Mesenteric fat pad (tissue), 1 donor: Measurements from ENCODE around the gene SMAD3. TPM values are rescaled to one million over a fixed set of nuclear protein-coding genes. Genes with fewer than 3 reads are reported as not detected.

Experiments
- DNase-seq: peaks from one replicate; pipeline ENCODE4 v3.0.0-alpha.2; 2020; ENCODE audit warnings: low spot score
- total RNA-seq: library from RNA; stranded (reverse); fragmentation: NEBNext Ultra II Directional; extraction: Animal tissue kit (Norgen Biotek cat#: 25700); gene quantifications from one replicate; pipeline ENCODE4 v1.2.1, GENCODE V29; 2021
- donor health status: DM: yes; HTN: yes; CAD: no.

SMAD3 gene
- total RNA-seq, 1 donor from 2014 or later: 71.9 TPM

DNA sequence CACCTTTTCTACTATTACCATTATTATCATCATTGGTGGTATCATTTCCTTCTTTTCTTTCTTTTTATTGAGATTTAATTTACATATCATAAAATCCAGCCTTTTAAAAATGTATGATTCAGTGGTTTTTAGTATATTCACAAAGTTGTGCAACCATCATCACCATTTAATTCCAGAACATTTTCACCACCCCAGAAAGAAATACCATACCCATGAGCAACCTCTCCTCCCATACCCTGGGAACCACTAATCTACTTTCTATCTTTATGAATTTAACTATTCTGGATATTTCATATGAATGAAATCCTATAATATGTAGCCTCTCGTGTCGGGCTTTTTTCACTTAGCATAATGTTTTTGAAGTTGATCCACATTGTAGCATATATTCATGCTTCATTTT lies 159.9 kb downstream of the SMAD3 start:
- no peak for DNase-seq

DNA sequence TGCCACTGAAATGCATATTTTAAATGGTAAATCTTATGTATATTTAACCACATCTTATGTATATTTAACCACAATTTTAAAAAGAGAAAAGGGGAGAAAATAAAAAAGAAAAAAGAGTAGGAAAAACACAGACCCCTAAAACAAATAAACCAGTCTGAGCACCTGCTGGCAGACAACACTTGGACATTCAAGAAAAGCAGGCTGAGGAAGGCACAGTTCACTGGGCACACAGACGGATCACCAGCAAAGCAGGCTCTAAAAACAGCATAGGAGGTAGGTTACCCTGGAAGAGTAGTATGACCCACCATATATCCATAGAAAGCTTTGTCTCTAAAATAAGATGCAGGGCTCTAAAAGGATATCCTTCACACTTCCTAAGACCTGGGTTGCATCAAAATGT lies 162.0 kb downstream of the SMAD3 start:
- DNase-seq: no peak

- DNase-seq: no peak
These were observed 162.4 kb downstream of the SMAD3 start for GRCh38 chr15:67227846-67228245.

- no peak for DNase-seq
These were observed 162.9 kb downstream of the SMAD3 start for GRCh38 chr15:67228286-67228685.

DNA sequence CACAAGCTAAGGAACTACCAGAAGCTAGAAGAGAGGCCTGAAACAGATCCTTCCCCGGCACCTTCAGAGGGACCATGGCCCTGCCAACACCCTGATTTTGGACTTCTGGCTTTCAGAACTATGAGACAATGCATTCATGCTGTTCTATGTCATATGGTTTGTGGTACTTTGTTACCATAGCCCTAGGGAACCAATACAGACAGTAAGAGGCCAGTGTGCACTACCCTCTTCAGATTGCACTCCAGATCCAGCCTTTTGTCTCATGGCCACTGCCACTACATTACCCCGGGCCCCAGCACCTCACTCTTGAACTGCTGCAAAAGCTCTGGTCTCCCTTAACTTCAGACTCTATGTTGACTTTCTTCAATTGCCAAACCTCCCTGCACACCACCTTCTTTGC lies 165.1 kb downstream of the SMAD3 start:
- DNase-seq: no peak

GRCh38 chr15:67232591-67232990 lies 167.2 kb downstream of the SMAD3 start:
- DNase-seq: no peak

GRCh38 chr15:67240235-67241131 lies 175.1 kb downstream of the SMAD3 start:
- no peak for DNase-seq

- no peak for DNase-seq
These were observed 175.9 kb downstream of the SMAD3 start for GRCh38 chr15:67241132-67241855.

GRCh38 chr15:67242708-67243111 lies 177.3 kb downstream of the SMAD3 start:
- no peak for DNase-seq

Other genes starting within 250 kb of the SMAD3 start
- 26.1 TPM for gene AAGAB, start 189.1 kb downstream of the SMAD3 start, total RNA-seq
- 0.45 TPM for gene IQCH, start 189.2 kb downstream of the SMAD3 start, total RNA-seq